K562 (cell line): ENCODE results near the gene TMEM41A. TPM values are rescaled to one million over a fixed set of nuclear protein-coding genes. Genes with fewer than 3 reads are reported as not detected.
A peak's percentile ranks its signal among the peaks of the same experiment; 100 is the strongest.

Experiments
- AFF4 ChIP-seq: sonication (generic); formaldehyde crosslinking; IDR thresholded peaks from 2 replicates; pipeline ENCODE4 v1.8.0; 2023; ENCODE audit warnings: mild to moderate bottlenecking, missing genetic modification reagents
- CREB5 ChIP-seq: fragments of 250-450 bp; sonication (Bioruptor Pico); IDR thresholded peaks from 2 replicates; pipeline ENCODE4 v1.5.0; 2020; ENCODE audit warnings: mild to moderate bottlenecking
- ELF2 ChIP-seq: fragments of 250-450 bp; sonication (Bioruptor Pico); IDR thresholded peaks from 2 replicates; pipeline ENCODE4 v1.5.0; 2021; ENCODE audit warnings: mild to moderate bottlenecking
- GTF2A2 ChIP-seq: IDR thresholded peaks from 2 replicates; pipeline ENCODE4 v1.6.1; 2016; ENCODE audit warnings: mild to moderate bottlenecking, missing genetic modification characterization, missing compliant biosample characterization
- L3MBTL2 ChIP-seq: fragments of 450-650 bp; IDR thresholded peaks from 2 replicates; pipeline ENCODE4 v1.6.1; 2016; ENCODE audit warnings: mild to moderate bottlenecking, moderate library complexity
- POLR2B ChIP-seq: fragments of 450-650 bp; IDR thresholded peaks from 2 replicates; pipeline ENCODE4 v1.6.1; 2018; ENCODE audit warnings: low read depth; ENCODE audit not compliant: partially characterized antibody
- ZBTB40 ChIP-seq, 2 experiments: fragments of 450-650 bp in 1 of 2; sonication (generic) in 1 of 2; formaldehyde crosslinking in 1 of 2; IDR thresholded peaks; 2 replicates each; pipeline versions ENCODE4 v1.7.1 to v1.9.0; 2016 to 2022; ENCODE audit warnings: inconsistent platforms in 1 of 2, mild to moderate bottlenecking in 1 of 2, missing genetic modification reagents in 1 of 2
- ZNF274 ChIP-seq: IDR thresholded peaks from 2 replicates; pipeline ENCODE4 v1.6.1; 2011; ENCODE audit warnings: low read depth, mild to moderate bottlenecking, low read length, moderate library complexity, borderline replicate concordance
- ZNF511 ChIP-seq: sonication (generic); formaldehyde crosslinking; IDR thresholded peaks from 2 replicates; pipeline ENCODE4 v1.8.0; 2022; ENCODE audit warnings: mild to moderate bottlenecking, missing genetic modification reagents
- ZNF778 ChIP-seq: fragments of 450-650 bp; formaldehyde crosslinking; IDR thresholded peaks from 2 replicates; pipeline ENCODE4 v1.4.0; 2020; ENCODE audit warnings: mild to moderate bottlenecking, moderate library complexity
- polyA plus RNA-seq, 8 experiments: library from polyadenylated mRNA; depleted of rRNA in 4 of 8; stranded (reverse) in 5 of 8; unstranded in 3 of 8; fragments of >200 nt; fragmentation: Nextera tagmentation in 2 of 8; fragmentation: Illumina TruSeq in 1 of 8; extraction: Ambion mirVana in 2 of 8; extraction: Trizol in 1 of 8; gene quantifications; 2 replicates each; pipeline versions ENCODE4 v1.2.1 to v1.2.3, GENCODE V29; 2011 to 2014; ENCODE audit warnings: inconsistent platforms in 1 of 8, missing spikeins in 1 of 8
- total RNA-seq, 7 experiments: library from RNA; depleted of rRNA in 6 of 7; stranded (reverse); fragments of >200 nt in 6 of 7; fragmentation: Illumina TruSeq in 2 of 7; extraction: Trizol in 2 of 7; gene quantifications; 2 replicates each; pipeline versions ENCODE4 v1.2.1 to v1.2.3, GENCODE V29; 2011 to 2021; ENCODE audit warnings: low replicate concordance in 1 of 7

Gene TMEM41A
- total and polyA plus RNA-seq, 9 of the 15 experiments (the other 6 are each of a cell fraction or from before 2014, with no cell fraction given): 22.5 to 65.9 (median 31.5) TPM

- TF ChIP-seq AFF4 (CRISPR knock-in tag) (peak; percentile 72; the same call in 1 of the 2 replicates), ZNF778 (CRISPR knock-in tag) (no peak), POLR2B (peak; percentile 88), ZNF511 (CRISPR knock-in tag) (no peak; the same call in none of the 2 replicates), ELF2 (CRISPR knock-in tag) (peak; percentile 71), ZBTB40 (IDR thresholded peaks at IDR 0.05) (peak; percentile 93), ZBTB40 (CRISPR knock-in tag; IDR thresholded peaks at IDR 0.05) (no peak), GTF2A2 (tag) (no peak), CREB5 (CRISPR knock-in tag) (no peak), L3MBTL2 (peak; percentile 80), ZNF274 (no peak)
Observed at GRCh38 chr3:185498503-185499396, at the start of gene TMEM41A (continued).
